ENCODE measurements around the gene CHRDL2. TPM values are rescaled to one million over a fixed set of nuclear protein-coding genes. Genes with fewer than 3 reads are reported as not detected.
A peak's percentile ranks its signal among the peaks of the same experiment; 100 is the strongest.

CHRDL2 gene
- polyA plus RNA-seq, 2 of the 4 experiments (the other 2 are of a cell fraction), result 2.3 to 5.8 TPM

DNA sequence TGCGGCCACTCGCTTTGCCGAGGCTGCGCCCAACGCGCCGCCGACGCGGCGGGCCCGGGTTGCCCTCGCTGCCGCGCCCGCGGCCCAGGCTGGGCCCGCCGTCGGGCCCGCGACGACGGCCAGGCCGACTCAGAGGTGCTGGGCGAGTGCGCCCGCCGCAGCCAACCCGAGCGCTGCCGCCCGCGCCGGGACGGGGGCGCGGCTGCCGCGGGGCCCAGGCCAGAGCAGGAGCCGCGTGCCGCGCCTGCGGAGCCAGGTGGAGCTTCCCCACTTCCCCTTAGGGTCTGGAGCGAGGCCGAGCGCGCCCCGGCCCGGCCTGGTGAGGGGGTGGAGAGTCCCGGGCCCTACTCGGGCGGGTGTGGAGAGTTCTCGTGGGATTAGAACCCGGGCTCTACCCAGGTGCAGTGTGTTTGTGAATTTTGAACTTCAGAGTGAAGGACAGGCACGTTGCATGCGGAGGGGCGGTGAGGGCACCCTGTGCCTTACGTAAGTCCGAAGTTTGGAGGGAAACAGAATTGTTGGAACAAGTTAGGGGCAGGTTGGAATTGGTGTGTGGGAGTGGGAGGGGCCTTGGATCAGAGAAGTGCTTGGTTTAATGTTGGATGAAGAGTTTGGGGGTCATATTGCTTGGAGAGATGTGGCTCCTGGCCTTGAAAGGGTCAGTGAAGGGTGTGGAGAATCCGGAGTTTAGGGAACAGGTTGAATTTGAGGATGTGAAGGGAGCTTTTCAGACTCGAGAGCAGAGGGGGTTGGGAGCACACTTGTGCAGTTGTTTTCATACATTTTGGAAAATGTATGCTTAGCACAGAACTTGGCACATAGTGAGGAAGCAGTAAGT is 18.1 kb upstream of the CHRDL2 start:
- TF ChIP-seq RCOR1 (IDR thresholded peaks at IDR 0.05; ENCODE audit: low read depth, low read length) (no peak), REST (IDR thresholded peaks at IDR 0.05) (peak; percentile 44), BHLHE40 (IDR thresholded peaks at IDR 0.05; ENCODE audit: low read depth, low read length) (no peak), JUN (IDR thresholded peaks at IDR 0.05) (peak in 1 of 2 experiments; percentile 49; a peak in 1 of 5 replicates), HEYL (CRISPR knock-in tag; IDR thresholded peaks at IDR 0.05) (no peak), CEBPB (IDR thresholded peaks at IDR 0.05) (no peak), HOXB13 (CRISPR knock-in tag; IDR thresholded peaks at IDR 0.05; ENCODE audit: low read depth) (no peak), FOXS1 (CRISPR knock-in tag; IDR thresholded peaks at IDR 0.05) (no peak), GATA3 (IDR thresholded peaks at IDR 0.05; ENCODE audit: borderline replicate concordance) (no peak), CHD2 (IDR thresholded peaks at IDR 0.05; ENCODE audit: low read length, partially characterized antibody) (peak; percentile 47), KDM5A (IDR thresholded peaks at IDR 0.05) (no peak), JUNB (IDR thresholded peaks at IDR 0.05) (no peak), CBX2 (IDR thresholded peaks at IDR 0.05; ENCODE audit: borderline replicate concordance, low read depth) (no peak), RARB (CRISPR knock-in tag; IDR thresholded peaks at IDR 0.05) (no peak), HES2 (IDR thresholded peaks at IDR 0.05) (no peak), NFE2L2 (conservative IDR thresholded peaks at IDR 0.05; ENCODE audit: low read length) (no peak)
- TF ChIP-seq, protein P1, sequence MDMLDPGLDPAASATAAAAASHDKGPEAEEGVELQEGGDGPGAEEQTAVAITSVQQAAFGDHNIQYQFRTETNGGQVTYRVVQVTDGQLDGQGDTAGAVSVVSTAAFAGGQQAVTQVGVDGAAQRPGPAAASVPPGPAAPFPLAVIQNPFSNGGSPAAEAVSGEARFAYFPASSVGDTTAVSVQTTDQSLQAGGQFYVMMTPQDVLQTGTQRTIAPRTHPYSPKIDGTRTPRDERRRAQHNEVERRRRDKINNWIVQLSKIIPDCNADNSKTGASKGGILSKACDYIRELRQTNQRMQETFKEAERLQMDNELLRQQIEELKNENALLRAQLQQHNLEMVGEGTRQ (IDR thresholded peaks at IDR 0.05), result no peak
- TF ChIP-seq, protein P2, sequence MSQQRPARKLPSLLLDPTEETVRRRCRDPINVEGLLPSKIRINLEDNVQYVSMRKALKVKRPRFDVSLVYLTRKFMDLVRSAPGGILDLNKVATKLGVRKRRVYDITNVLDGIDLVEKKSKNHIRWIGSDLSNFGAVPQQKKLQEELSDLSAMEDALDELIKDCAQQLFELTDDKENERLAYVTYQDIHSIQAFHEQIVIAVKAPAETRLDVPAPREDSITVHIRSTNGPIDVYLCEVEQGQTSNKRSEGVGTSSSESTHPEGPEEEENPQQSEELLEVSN (IDR thresholded peaks at IDR 0.05; ENCODE audit: borderline replicate concordance, low read depth), result peak; percentile 57
- TF ChIP-seq, protein P3, sequence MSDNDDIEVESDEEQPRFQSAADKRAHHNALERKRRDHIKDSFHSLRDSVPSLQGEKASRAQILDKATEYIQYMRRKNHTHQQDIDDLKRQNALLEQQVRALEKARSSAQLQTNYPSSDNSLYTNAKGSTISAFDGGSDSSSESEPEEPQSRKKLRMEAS (IDR thresholded peaks at IDR 0.05), result peak; percentile 73
- TF ChIP-seq, protein P4, sequence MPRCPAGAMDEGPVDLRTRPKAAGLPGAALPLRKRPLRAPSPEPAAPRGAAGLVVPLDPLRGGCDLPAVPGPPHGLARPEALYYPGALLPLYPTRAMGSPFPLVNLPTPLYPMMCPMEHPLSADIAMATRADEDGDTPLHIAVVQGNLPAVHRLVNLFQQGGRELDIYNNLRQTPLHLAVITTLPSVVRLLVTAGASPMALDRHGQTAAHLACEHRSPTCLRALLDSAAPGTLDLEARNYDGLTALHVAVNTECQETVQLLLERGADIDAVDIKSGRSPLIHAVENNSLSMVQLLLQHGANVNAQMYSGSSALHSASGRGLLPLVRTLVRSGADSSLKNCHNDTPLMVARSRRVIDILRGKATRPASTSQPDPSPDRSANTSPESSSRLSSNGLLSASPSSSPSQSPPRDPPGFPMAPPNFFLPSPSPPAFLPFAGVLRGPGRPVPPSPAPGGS (IDR thresholded peaks at IDR 0.05), result no peak
- TF ChIP-seq, protein P5, sequence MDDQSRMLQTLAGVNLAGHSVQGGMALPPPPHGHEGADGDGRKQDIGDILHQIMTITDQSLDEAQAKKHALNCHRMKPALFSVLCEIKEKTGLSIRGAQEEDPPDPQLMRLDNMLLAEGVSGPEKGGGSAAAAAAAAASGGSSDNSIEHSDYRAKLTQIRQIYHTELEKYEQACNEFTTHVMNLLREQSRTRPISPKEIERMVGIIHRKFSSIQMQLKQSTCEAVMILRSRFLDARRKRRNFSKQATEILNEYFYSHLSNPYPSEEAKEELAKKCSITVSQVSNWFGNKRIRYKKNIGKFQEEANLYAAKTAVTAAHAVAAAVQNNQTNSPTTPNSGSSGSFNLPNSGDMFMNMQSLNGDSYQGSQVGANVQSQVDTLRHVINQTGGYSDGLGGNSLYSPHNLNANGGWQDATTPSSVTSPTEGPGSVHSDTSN (IDR thresholded peaks at IDR 0.05), result no peak
- Histone ChIP-seq H3K4me3 (peak overlapping the region; percentile 62), H3K9me3 (no peaks in the 10 kb centered on the region), H3K4me1 (peaks cover 40% of the 10 kb centered on the region), H3K4me2 (peak overlapping the region; percentile 82), H3K27ac (peak overlapping the region; percentile 83 to 97)
- FAIRE-seq (no peak), DNase-seq (ENCODE audit: low read depth in 1 of 2, low spot score in 1 of 2) (peak; percentile 60 to 77), ATAC-seq (peak; percentile 66 to 83)
- ChIA-PET CTCF (interaction anchor here (0.8 to 2.7 kb wide), 4 partner anchors 10 to 117 kb away, joined by 3 to 21 read pairs (median 4); no protein-coding TSS in a partner anchor), POLR2A (interaction anchor here (0.6 to 1.5 kb wide), 3 partner anchors 44 to 256 kb away, joined by 3 to 5 read pairs (median 3); partner anchors contain the start of gene LIPT2)
- 1% methylated on average over 11 of the region's 63 CpGs for WGBS (ENCODE audit: missing lambda C conversion rate)

All from A549 (cell line).